A549 (cell line): ENCODE measurements around the gene DCAF7. TPM values are rescaled to one million over a fixed set of nuclear protein-coding genes. Genes with fewer than 3 reads are reported as not detected.

Source experiments
- ATAC-seq, 2 experiments: fragments of 200-7000 bp in 1 of 2; fragments of >200 bp in 1 of 2; cut with Nextera tagmentation in 1 of 2; cut with Tn5 transposase in 1 of 2; 3 replicates each; pipeline versions ENCODE4 v1.8.0 to v1.9.1; 2018 to 2020; ENCODE audit warnings: mild to moderate bottlenecking in 1 of 2, moderate library complexity in 1 of 2
- CTCF ChIA-PET: fragments of 300-600 bp; sonication (Branson Sonifier 250); formaldehyde crosslinking; extraction: SDS; loops from one replicate; lab custom pipeline; 2021; ENCODE audit warnings: antibody characterized with exemption, inconsistent platforms; lab: Yijun Ruan, JAX
- POLR2A ChIA-PET: fragments of 350-600 bp; formaldehyde crosslinking; extraction: SDS; loops from one replicate; lab custom pipeline; 2021; ENCODE audit warnings: antibody characterized with exemption, inconsistent platforms; lab: Yijun Ruan, JAX
- DNase-seq, 2 experiments: peaks; one replicate each; pipeline versions ENCODE4 v3.0.0 to v3.0.0-alpha.2; 2011 to 2016; ENCODE audit warnings: low read depth in 1 of 2, low spot score in 1 of 2
- FAIRE-seq: peaks from 2 replicates; lab custom pipeline; 2011; peaks lifted over from hg19 to GRCh38; lab: Jason Lieb, UNC
- H3K27ac ChIP-seq, 2 experiments: fragments of >200 bp; sonication (Bioruptor Twin); formaldehyde crosslinking; 3 replicates each; pipeline ENCODE4 v1.5.1; 2016 to 2017
- H3K4me1 ChIP-seq: fragments of >200 bp; sonication (Bioruptor Twin); formaldehyde crosslinking; 3 replicates; pipeline ENCODE4 v1.6.1; 2016
- H3K4me2 ChIP-seq: fragments of >200 bp; sonication (Bioruptor Twin); formaldehyde crosslinking; 3 replicates; pipeline ENCODE4 v1.6.1; 2016
- H3K4me3 ChIP-seq: fragments of >200 bp; sonication (Bioruptor Twin); formaldehyde crosslinking; 3 replicates; pipeline ENCODE4 v1.5.1; 2016
- H3K9me3 ChIP-seq: fragments of >200 bp; sonication (Bioruptor Twin); formaldehyde crosslinking; 3 replicates; pipeline ENCODE4 v1.6.1; 2016
- ATOH8 ChIP-seq: fragments of 250-450 bp; sonication (Bioruptor Pico); IDR thresholded peaks from 2 replicates; pipeline ENCODE4 v1.5.0; 2020; ENCODE audit warnings: low read depth, mild to moderate bottlenecking, moderate library complexity
- BCL3 ChIP-seq: fragments of >200 bp; sonication (Bioruptor Twin); formaldehyde crosslinking; IDR thresholded peaks from 3 replicates; pipeline ENCODE4 v1.6.1; 2016
- BHLHE40 ChIP-seq: IDR thresholded peaks from 2 replicates; pipeline ENCODE4 v1.6.1; 2012; ENCODE audit warnings: low read depth, low read length, inconsistent platforms
- CHD2 ChIP-seq: fragments of 150-350 bp; IDR thresholded peaks from 2 replicates; pipeline ENCODE4 v1.6.1; 2014; ENCODE audit warnings: low read length; ENCODE audit not compliant: partially characterized antibody
- CHD4 ChIP-seq: fragments of 200-600 bp; sonication (generic); IDR thresholded peaks from 2 replicates; pipeline ENCODE4 v1.6.1; 2016; ENCODE audit warnings: antibody characterized with exemption, mild to moderate bottlenecking, borderline replicate concordance
- EHF ChIP-seq: fragments of 250-450 bp; sonication (Bioruptor Pico); IDR thresholded peaks from 2 replicates; pipeline ENCODE4 v1.5.0; 2020; ENCODE audit warnings: mild to moderate bottlenecking
- ELK1 ChIP-seq: fragments of 150-350 bp; IDR thresholded peaks from 2 replicates; pipeline ENCODE4 v1.6.1; 2014; ENCODE audit warnings: low read depth, mild to moderate bottlenecking, low read length
- EP300 ChIP-seq, 2 experiments: fragments of >200 bp; sonication (Bioruptor Twin); formaldehyde crosslinking; IDR thresholded peaks; 2 replicates in 1 of 2; 3 replicates in 1 of 2; pipeline ENCODE4 v1.6.1; 2016 to 2017
- ESRRA ChIP-seq: fragments of 150-350 bp; IDR thresholded peaks from 2 replicates; pipeline ENCODE4 v1.6.1; 2014; ENCODE audit warnings: mild to moderate bottlenecking, low read length, borderline replicate concordance
- FOSB ChIP-seq: fragments of 250-450 bp; sonication (Bioruptor Pico); IDR thresholded peaks from 2 replicates; pipeline ENCODE4 v1.5.0; 2020; ENCODE audit warnings: mild to moderate bottlenecking, moderate library complexity
- FOSL2 ChIP-seq, 2 experiments: fragments of 450-650 bp in 1 of 2; fragments of >200 bp in 1 of 2; sonication (Bioruptor Twin) in 1 of 2; formaldehyde crosslinking; IDR thresholded peaks; 2 replicates each; pipeline versions ENCODE4 v1.5.0 to v1.6.1; 2016 to 2020; ENCODE audit warnings: mild to moderate bottlenecking in 1 of 2, moderate library complexity in 1 of 2
- HDAC2 ChIP-seq: fragments of 200-600 bp; sonication (generic); IDR thresholded peaks from 2 replicates; pipeline ENCODE4 v1.6.1; 2016
- HMGXB4 ChIP-seq: fragments of 250-450 bp; sonication (Bioruptor Pico); IDR thresholded peaks from 2 replicates; pipeline ENCODE4 v1.5.0; 2021; ENCODE audit warnings: mild to moderate bottlenecking, moderate library complexity, borderline replicate concordance
- HOXB13 ChIP-seq: fragments of 250-450 bp; sonication (Bioruptor Pico); IDR thresholded peaks from 2 replicates; pipeline ENCODE4 v1.5.0; 2020; ENCODE audit warnings: low read depth, mild to moderate bottlenecking, moderate library complexity
- JUN ChIP-seq, 2 experiments: fragments of >200 bp; sonication (Bioruptor Twin); formaldehyde crosslinking; IDR thresholded peaks; 2 replicates in 1 of 2; 3 replicates in 1 of 2; pipeline ENCODE4 v1.6.1; 2016 to 2017
- KDM1A ChIP-seq: fragments of 200-600 bp; sonication (generic); IDR thresholded peaks from 2 replicates; pipeline ENCODE4 v1.6.1; 2016; ENCODE audit warnings: low read depth, mild to moderate bottlenecking
- MAX ChIP-seq: IDR thresholded peaks from 2 replicates; pipeline ENCODE4 v1.6.1; 2012
- MAZ ChIP-seq: fragments of 150-350 bp; IDR thresholded peaks from 2 replicates; pipeline ENCODE4 v1.6.1; 2014; ENCODE audit warnings: antibody characterized with exemption, low read depth, low read length, borderline replicate concordance
- MYC ChIP-seq: IDR thresholded peaks from 2 replicates; pipeline ENCODE4 v1.6.1; 2012; ENCODE audit warnings: mild to moderate bottlenecking, inconsistent platforms, low read length, improper control_type of control experiment, borderline replicate concordance
- NR3C1 ChIP-seq: fragments of >200 bp; sonication (Bioruptor Twin); formaldehyde crosslinking; IDR thresholded peaks from 3 replicates; pipeline ENCODE4 v1.6.1; 2017
- PHF8 ChIP-seq: fragments of 200-600 bp; sonication (generic); IDR thresholded peaks from 2 replicates; pipeline ENCODE4 v1.6.1; 2016; ENCODE audit warnings: low read depth, mild to moderate bottlenecking, antibody characterized with exemption, moderate library complexity, borderline replicate concordance
- POLR2A ChIP-seq: IDR thresholded peaks from 2 replicates; pipeline ENCODE4 v1.6.1; 2012; ENCODE audit warnings: mild to moderate bottlenecking, low read length
- RAD21 ChIP-seq, 2 experiments: fragments of >200 bp in 1 of 2; sonication (Bioruptor Twin) in 1 of 2; formaldehyde crosslinking in 1 of 2; IDR thresholded peaks in 1 of 2; conservative IDR thresholded peaks in 1 of 2; 2 replicates in 1 of 2; 3 replicates in 1 of 2; pipeline ENCODE4 v1.6.1; 2012 to 2018; ENCODE audit warnings: inconsistent platforms in 1 of 2
- RFX5 ChIP-seq: fragments of 450-650 bp; IDR thresholded peaks from 2 replicates; pipeline ENCODE4 v1.7.1; 2014; ENCODE audit warnings: antibody characterized with exemption, mild to moderate bottlenecking, moderate library complexity
- RNF2 ChIP-seq: fragments of 200-600 bp; sonication (generic); IDR thresholded peaks from 2 replicates; pipeline ENCODE4 v1.6.1; 2016; ENCODE audit warnings: low read depth, mild to moderate bottlenecking, antibody characterized with exemption, moderate library complexity, borderline replicate concordance
- SMC3 ChIP-seq: fragments of >200 bp; sonication (Bioruptor Twin); formaldehyde crosslinking; IDR thresholded peaks from 3 replicates; pipeline ENCODE4 v1.6.1; 2018; ENCODE audit warnings: inconsistent platforms
- TFCP2L1 ChIP-seq: fragments of 250-450 bp; sonication (Bioruptor Pico); IDR thresholded peaks from 2 replicates; pipeline ENCODE4 v1.5.0; 2021; ENCODE audit warnings: mild to moderate bottlenecking
- TP53 ChIP-seq: fragments of 250-450 bp; sonication (Bioruptor Pico); IDR thresholded peaks from 2 replicates; pipeline ENCODE4 v1.5.0; 2021; ENCODE audit warnings: mild to moderate bottlenecking, moderate library complexity
- ZFP36 ChIP-seq: fragments of 450-650 bp; IDR thresholded peaks from 2 replicates; pipeline ENCODE4 v1.6.1; 2014; ENCODE audit warnings: borderline replicate concordance; ENCODE audit not compliant: partially characterized antibody
- ZNF302 ChIP-seq: fragments of 250-450 bp; sonication (Bioruptor Pico); IDR thresholded peaks from 2 replicates; pipeline ENCODE4 v1.9.0; 2021; ENCODE audit warnings: inconsistent platforms, mild to moderate bottlenecking, moderate library complexity
- WGBS: methylation state at CpG from one replicate; pipeline ENCODE4 v1.1.6; 2017; ENCODE audit errors: missing lambda C conversion rate; 5-methylcytosine and 5-hydroxymethylcytosine counted together
- polyA plus RNA-seq, 4 experiments: library from polyadenylated mRNA; depleted of rRNA in 3 of 4; stranded (reverse); fragments of >200 nt; fragmentation: RNase III in 1 of 4; extraction: RNeasy Plus Mini Kit Qiagen cat#74134 plus additional on column Dnase treatment in 1 of 4; gene quantifications; 2 replicates in 3 of 4; 3 replicates in 1 of 4; pipeline ENCODE4 v1.2.3, GENCODE V29; 2011 to 2017

DCAF7 gene
- polyA plus RNA-seq, 2 of the 4 experiments (the other 2 are of a cell fraction), result 37.9 to 51.4 TPM

- Histone ChIP-seq H3K4me2 (no peak overlapping the region), H3K4me1 (0 out of 3 replicates have a peak, but pooled peaks cover under 1% of the 10 kb centered on the region), H3K9me3 (no peaks in the 10 kb centered on the region), H3K4me3 (no peak overlapping the region), H3K27ac (no peak overlapping the region)
- ATAC-seq (no peak), FAIRE-seq (no peak), DNase-seq (no peak)
- no peak for TF ChIP-seq ESRRA
- no peak for TF ChIP-seq CHD2
- TF ChIP-seq HDAC2, result no peak
- TF ChIP-seq EP300 (IDR thresholded peaks at IDR 0.05), result no peak
- TF ChIP-seq KDM1A, result no peak
- TF ChIP-seq RAD21 (conservative IDR thresholded peaks at IDR 0.05 in 1 of 2, IDR thresholded peaks at IDR 0.05 in 1 of 2), result no peak
- no peak for TF ChIP-seq HMGXB4 (CRISPR knock-in tag)
- no peak for TF ChIP-seq ELK1
- TF ChIP-seq SMC3, result no peak
- no peak for TF ChIP-seq FOSB (CRISPR knock-in tag)
- no peak for TF ChIP-seq RNF2
- TF ChIP-seq NR3C1, result no peak
- TF ChIP-seq TP53, result no peak
- TF ChIP-seq FOSL2 (IDR thresholded peaks at IDR 0.05), result no peak
- no peak for TF ChIP-seq FOSL2 (CRISPR knock-in tag; IDR thresholded peaks at IDR 0.05)
- no peak for TF ChIP-seq TFCP2L1 (CRISPR knock-in tag)
- TF ChIP-seq MYC, result no peak
- no peak for TF ChIP-seq RFX5
- TF ChIP-seq EHF (CRISPR knock-in tag), result no peak
- TF ChIP-seq PHF8, result no peak
- 85% methylated on average over 3 of the region's 3 CpGs for WGBS
- ChIA-PET POLR2A (no interaction called here), CTCF (interaction anchor here (1.0 to 2.5 kb wide), 3 partner anchors 11 to 167 kb away, joined by 3 to 10 read pairs (median 9); no protein-coding TSS in a partner anchor)
Measured at GRCh38 chr17:63592797-63593196, 42.5 kb downstream of the DCAF7 start.

GRCh38 chr17:63595132-63595531 lies 44.9 kb downstream of the DCAF7 start:
- ATAC-seq, result no peak
- 93% methylated on average over 3 of the region's 3 CpGs for WGBS

More at GRCh38 chr17:63595132-63595531, 44.9 kb downstream of the DCAF7 start:
- Histone ChIP-seq H3K4me3 (no peak overlapping the region), H3K4me2 (no peak overlapping the region), H3K9me3 (no peaks in the 10 kb centered on the region), H3K27ac (no peak overlapping the region), H3K4me1 (peaks cover 3% of the 10 kb centered on the region)
- TF ChIP-seq HDAC2 (no peak), BCL3 (no peak), ATOH8 (CRISPR knock-in tag) (no peak), MAZ (no peak), CHD4 (no peak), ZNF302 (no peak), MYC (no peak), ZFP36 (no peak), MAX (no peak), BHLHE40 (no peak), JUN (IDR thresholded peaks at IDR 0.05) (no peak), CHD2 (no peak), SMC3 (no peak), HMGXB4 (CRISPR knock-in tag) (no peak), RAD21 (conservative IDR thresholded peaks at IDR 0.05 in 1 of 2, IDR thresholded peaks at IDR 0.05 in 1 of 2) (no peak), HOXB13 (CRISPR knock-in tag) (no peak), POLR2A (no peak)
- DNase-seq (no peak), FAIRE-seq (no peak)
- ChIA-PET POLR2A (no interaction called here), CTCF (interaction anchor here (0.7 to 3.2 kb wide), 3 partner anchors 17 to 116 kb away, joined by 3 to 25 read pairs (median 3); no protein-coding TSS in a partner anchor)
